SH-SY5Y (cell line): ENCODE results near the gene DNAJC6.

Experiments used
- GATA2 ChIP-seq: IDR thresholded peaks from 2 replicates; pipeline ENCODE4 v1.6.1; 2011; ENCODE audit warnings: mild to moderate bottlenecking, low read depth, low read length
- GATA3 ChIP-seq: IDR thresholded peaks from 2 replicates; pipeline ENCODE4 v1.6.1; 2011; ENCODE audit warnings: low read depth, mild to moderate bottlenecking, low read length, moderate library complexity

- TF ChIP-seq GATA3 = no peak
- no peak for TF ChIP-seq GATA2
Measured at GRCh38 chr1:65409816-65410326, 100.5 kb downstream of the DNAJC6 start.
